GM23338 (cell line): ENCODE results near the gene NRG3.
"Not testable (repeated sequence)": the region's sequence is repeated elsewhere in the genome, so short reads cannot be mapped to it uniquely, and the experiment has no call there.

Source experiments
- CREB1 ChIP-seq: fragments of 250-450 bp; sonication (Bioruptor Pico); IDR thresholded peaks from 2 replicates; pipeline ENCODE4 v1.5.0; 2020; ENCODE audit warnings: low read depth, mild to moderate bottlenecking, moderate library complexity
- CTCF ChIP-seq, 2 experiments: fragments of 200-600 bp in 1 of 2; sonication (generic) in 1 of 2; conservative IDR thresholded peaks; 2 replicates each; pipeline versions ENCODE4 v1.5.1 to v1.6.1; 2016 to 2017; ENCODE audit warnings: antibody characterized with exemption in 2 of 2, low read depth in 2 of 2, mild to moderate bottlenecking in 2 of 2, moderate library complexity in 1 of 2
- ETS1 ChIP-seq: IDR thresholded peaks from 2 replicates; pipeline ENCODE4 v1.6.1; 2016; ENCODE audit warnings: antibody characterized with exemption
- EZH2 ChIP-seq: fragments of 200-600 bp; sonication (generic); IDR thresholded peaks from one replicate; pipeline ENCODE4 v1.8.0; 2017; ENCODE audit warnings: antibody characterized with exemption, mild to moderate bottlenecking, low read depth; ENCODE audit not compliant: unreplicated experiment
- EZH2phosphoT487 ChIP-seq: fragments of 200-600 bp; sonication (generic); IDR thresholded peaks from one replicate; pipeline ENCODE4 v1.8.1; 2018; ENCODE audit warnings: antibody characterized with exemption; ENCODE audit not compliant: unreplicated experiment
- JUNB ChIP-seq: IDR thresholded peaks from one replicate; pipeline ENCODE4 v1.6.1; 2016; ENCODE audit warnings: antibody characterized with exemption; ENCODE audit not compliant: unreplicated experiment
- POLR2AphosphoS5 ChIP-seq: IDR thresholded peaks from 2 replicates; pipeline ENCODE4 v1.6.1; 2016; ENCODE audit warnings: antibody characterized with exemption, low read depth
- REST ChIP-seq: IDR thresholded peaks from one replicate; pipeline ENCODE4 v1.6.1; 2018; ENCODE audit warnings: antibody characterized with exemption; ENCODE audit not compliant: unreplicated experiment
- ZNF462 ChIP-seq: fragments of 250-450 bp; sonication (Bioruptor Pico); IDR thresholded peaks from 2 replicates; pipeline ENCODE4 v1.5.0; 2020; ENCODE audit warnings: mild to moderate bottlenecking, moderate library complexity

- not testable (repeated sequence) for TF ChIP-seq CTCF (conservative IDR thresholded peaks at IDR 0.05; ENCODE audit: low read depth in 2 of 2); CREB1; POLR2AphosphoS5; EZH2; REST; JUNB; EZH2phosphoT487; ETS1; ZNF462 (CRISPR knock-in tag)
Observed at GRCh38 chr10:82678451-82678850, 803.5 kb downstream of the NRG3 start.
